Activated CD4-positive, alpha-beta T cell treated with anti-CD3 and anti-CD28 coated beads, Interleukin-2, amount 50 U/mL, for 4 hours (primary cell): ENCODE measurements around the gene KANK2.

Experiments used
- DNase-seq, 2 experiments: peaks; one replicate each; pipeline ENCODE4 v3.0.0-alpha.2; 2020

The KANK2 gene

GRCh38 chr19:11225172-11225571 is 27.8 kb upstream of the KANK2 start:
- DNase-seq = no peak

GRCh38 chr19:11224429-11224828 is 27.1 kb upstream of the KANK2 start:
- DNase-seq = no peak

GRCh38 chr19:11223200-11223599 is 25.9 kb upstream of the KANK2 start:
- no peak for DNase-seq

DNA sequence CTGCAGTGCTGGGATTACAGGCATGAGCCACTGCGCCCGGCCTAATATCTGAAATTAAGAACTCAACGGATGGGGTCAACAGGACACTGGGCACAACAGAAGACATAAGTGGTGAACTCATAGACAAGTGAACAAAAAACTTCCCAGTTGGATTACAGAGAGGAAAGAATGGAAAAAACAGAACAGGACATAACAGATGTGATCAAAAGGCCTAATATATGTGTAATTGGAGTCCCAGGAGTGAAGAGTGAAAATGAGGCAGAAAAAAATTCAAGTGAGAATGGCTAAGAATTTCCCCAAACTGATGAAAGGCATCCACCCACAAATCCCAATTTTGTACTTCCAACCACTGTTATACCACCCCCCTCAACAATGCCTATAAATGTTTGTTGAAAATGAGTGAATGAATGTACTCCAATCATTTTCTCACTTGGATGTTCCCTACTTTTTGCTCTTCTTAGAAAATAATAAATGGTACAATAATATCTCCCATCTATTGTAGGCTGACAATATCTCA is 23.8 kb upstream of the KANK2 start:
- DNase-seq = no peak

GRCh38 chr19:11214387-11214786 is 17.0 kb upstream of the KANK2 start:
- no peak for DNase-seq

DNA sequence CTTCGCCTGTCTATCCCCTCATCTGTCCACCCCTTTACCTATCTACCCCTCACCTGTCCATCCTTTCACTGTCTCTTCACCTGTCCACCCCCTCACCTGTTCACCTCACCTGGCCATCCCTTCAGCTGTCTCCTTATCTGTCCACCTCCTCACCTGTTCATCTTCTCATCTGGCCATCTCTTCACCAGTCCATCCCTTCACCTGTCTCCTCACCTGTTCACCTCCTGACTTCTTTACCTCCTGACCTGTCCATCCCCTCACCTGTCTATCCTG is 13.2 kb upstream of the KANK2 start:
- DNase-seq = no peak

DNA sequence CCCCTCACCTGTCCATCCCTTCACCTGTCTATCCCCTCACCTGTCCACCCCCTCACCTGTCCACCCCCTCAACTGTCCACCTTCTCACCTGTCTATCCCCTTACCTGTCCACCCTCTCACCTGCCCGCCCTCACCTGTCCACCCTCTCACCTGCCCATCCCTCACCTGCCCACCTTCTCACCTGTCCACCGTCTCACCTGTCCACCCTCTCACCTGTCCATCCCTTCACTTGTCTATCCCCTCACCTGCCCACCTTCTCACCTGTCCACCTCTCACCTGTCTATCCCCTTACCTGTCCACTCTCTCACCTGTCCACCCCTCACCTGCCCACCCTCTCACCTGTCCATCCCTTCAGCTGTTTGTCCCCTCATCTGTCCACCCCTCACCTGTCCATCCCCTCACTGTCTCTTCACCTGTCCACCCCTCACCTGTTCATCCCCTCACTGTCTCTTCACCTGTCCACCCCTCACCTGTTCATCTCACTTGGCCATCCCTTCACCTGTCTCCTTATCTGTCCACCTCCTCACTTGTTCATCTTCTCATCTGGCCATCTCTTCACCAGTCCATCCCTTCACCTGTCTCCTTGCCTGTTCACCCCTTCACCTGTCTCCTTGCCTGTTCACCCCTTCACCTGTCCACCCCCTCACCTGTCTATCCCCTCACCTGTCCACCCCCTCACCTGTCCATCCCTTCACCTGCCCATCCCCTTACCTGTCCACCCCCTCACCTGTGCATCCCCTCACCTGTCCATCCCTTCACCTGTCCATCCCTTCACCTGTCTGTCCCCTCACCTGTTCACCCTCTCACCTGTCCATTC is 12.7 kb upstream of the KANK2 start:
- no peak for DNase-seq

GRCh38 chr19:11208561-11209471 is 11.5 kb upstream of the KANK2 start:
- DNase-seq = no peak

DNA sequence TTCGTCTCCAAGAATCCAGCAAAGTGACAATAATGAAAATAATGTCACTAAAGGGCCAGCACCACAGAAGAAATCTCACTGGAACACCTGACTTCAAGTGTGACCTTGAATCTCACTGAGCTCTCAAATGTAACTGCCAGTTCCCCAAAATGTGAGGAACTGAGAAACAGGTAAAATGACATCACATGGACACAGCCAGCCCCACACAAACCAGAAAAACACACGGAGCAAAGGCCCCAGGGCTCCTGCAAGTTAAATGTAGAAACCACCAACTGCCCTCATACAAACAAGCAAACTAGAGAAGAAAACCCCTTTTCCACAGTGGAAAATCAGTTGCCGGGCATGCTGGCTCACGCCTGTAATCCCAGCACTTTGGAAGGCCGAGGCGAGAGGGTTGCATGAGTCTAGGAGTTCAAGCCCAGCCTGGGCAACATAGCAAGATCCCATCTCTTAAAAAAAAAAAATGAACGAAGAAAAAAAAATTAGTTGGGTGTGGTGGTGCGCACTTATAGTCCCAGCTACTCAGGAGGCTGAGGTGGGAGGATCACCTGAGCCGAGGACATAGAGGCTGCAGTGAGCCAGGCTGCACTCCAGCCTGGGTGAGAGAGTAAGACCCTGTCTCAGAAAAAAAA is 8.7 kb upstream of the KANK2 start:
- DNase-seq = no peak

GRCh38 chr19:11204943-11205349 is 7.6 kb upstream of the KANK2 start:
- no peak for DNase-seq

DNA sequence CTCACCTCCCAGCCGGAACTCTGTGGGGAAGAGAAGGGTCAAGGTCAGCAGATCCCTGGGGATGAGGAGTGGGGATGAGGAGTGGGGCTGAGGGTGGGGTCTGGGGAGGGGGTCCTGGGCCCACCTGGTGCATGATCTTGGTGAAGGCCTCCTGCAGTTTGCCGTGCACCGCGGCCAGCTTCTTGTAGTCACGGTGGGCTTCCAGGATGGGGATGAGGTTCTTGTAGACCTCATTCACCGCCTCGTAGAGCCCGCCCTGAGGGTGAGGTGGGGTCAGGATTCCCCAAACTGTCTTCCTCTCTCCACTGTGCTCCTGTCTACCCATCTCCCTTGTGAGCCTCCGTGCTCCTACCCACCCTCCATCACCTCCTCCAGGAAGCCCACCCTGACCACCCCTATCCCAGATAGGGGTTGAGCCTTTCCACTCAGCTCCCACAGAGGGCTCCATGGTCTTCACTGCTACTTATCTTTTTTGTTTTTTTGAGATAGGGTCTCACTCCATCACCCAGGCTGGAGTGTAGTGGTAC is 6.8 kb upstream of the KANK2 start:
- no peak for DNase-seq

DNA sequence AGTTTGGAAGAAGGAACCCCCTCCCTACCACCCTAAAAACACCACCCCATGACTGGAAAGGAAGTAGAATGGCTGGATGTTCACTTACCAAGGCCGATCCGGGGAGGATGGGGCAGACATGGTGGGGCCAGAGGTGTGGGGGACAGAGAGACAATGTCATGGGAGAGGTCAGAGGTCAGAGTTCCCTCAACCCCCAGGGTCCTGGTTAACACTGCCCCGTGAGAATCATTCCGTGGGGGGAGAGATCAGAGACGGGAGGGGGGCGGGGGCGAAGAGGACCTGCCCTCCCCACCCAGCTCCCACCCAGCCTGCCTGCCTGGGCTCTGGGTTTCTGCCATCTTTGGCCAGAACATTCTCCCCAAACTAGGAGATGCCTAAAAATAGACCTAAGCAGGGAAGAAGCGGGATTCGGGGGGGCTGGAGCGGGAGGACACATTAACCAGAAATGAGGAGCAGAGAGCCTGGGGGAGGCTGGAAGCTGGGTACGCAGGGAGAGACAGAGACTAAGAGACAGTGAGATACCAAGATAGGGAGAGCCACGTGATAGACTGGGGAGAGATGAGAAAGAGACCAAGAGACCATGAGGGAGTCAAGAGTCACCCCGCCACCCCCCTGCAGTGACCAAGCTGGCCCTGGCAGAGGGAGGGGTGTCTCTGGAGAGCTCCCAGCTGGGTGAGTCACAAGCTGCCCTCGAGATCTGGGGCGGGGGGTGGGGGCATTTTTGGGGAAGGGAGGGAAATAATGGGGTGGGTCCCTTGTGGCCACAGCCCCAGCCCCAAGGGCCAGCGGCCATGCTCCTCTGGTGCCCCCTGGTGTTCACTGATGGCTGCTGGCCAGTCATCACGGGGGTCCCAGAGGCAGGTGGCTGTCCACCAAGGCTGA is 6.1 kb upstream of the KANK2 start:
- peak; percentile 20 to 26 for DNase-seq

DNA sequence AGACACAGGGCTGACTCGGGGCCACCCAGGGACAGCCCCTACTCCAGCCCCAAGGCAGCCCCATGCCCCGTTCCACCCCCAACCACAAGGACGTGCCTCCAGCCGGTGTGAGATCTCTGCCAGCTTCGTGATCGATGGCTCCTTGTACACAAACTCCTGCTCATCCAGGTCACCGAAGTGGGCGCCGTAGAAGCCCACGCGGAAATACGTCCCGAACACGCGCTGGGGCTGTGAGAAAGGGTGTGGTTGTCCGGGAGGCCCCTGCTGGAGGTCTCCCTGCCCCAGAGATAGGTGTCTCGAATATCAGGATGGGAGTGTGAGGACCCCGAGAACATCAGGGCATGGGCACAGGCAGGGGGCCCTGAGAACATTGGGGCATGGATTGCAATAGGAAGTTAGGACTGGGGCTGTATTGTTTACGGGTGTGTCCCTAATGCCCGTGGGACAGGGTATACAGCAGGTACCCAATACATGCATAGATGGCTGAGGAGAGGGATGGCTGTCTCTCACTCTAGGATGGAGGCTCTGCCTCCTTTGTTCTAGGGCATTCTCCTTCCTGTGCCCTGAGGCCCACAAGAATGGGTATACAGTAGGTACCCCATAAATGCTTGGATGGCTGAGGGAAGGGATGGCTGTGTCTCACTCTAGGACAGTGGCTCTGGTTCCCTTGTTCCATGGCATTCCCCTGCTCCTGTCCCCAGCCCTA is 5.3 kb upstream of the KANK2 start:
- DNase-seq = no peak

- no peak for DNase-seq
These were observed 4.4 kb upstream of the KANK2 start for GRCh38 chr19:11201791-11202190.

GRCh38 chr19:11200931-11201330 is 3.6 kb upstream of the KANK2 start:
- DNase-seq = no peak

- no peak for DNase-seq
These were observed 2.8 kb upstream of the KANK2 start for GRCh38 chr19:11200015-11200574.

DNA sequence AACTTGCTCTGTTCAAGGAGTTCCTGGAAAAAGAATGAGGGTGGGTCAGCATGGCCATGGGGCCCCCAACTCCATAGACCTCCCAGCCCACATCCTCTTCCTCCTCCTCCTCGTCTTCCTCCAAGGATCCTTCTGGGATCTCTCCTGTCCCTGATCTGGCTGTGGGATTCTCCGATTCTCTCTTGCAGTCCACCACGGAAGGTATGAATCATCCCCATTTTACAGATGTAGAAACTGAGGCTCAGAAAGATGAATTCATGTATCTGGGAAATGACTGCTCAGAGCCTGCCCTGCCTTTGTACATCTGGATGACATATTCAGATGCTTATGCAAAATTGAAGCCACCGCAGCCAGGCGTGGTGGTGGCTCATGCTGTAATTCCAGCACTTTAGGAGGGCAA is 2.2 kb upstream of the KANK2 start:
- DNase-seq = no peak

DNA sequence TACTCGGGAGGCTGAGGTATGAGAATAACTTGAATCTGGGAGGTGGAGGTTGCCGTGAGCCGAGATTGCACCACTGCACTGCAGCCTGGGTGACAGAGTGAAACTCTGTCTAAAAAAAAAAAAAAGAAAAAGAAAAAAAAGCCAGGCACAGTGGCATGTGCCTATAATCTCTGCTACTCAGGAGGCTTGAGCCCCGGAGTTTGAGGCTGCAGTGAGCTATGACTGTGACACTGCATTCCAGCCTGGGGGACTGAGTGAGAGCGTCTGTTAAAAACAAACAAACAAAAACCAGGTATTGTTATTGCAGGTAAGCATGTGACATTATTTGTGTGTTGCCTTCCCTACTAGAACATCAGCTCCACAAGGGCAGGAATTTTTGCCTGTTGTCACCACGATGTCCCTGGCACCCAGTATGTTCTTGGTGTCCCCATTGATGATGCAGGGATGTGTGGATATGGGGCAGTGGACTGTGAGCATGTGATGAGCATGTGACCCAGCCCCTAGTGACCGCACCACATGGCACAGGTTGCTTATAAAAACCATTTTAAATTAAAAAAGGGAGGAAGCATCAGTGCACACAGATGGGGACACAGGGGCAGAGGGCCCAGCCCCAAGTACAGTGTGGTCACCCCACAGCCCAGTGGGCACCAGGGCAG is 1.6 kb upstream of the KANK2 start:
- no peak for DNase-seq

DNA sequence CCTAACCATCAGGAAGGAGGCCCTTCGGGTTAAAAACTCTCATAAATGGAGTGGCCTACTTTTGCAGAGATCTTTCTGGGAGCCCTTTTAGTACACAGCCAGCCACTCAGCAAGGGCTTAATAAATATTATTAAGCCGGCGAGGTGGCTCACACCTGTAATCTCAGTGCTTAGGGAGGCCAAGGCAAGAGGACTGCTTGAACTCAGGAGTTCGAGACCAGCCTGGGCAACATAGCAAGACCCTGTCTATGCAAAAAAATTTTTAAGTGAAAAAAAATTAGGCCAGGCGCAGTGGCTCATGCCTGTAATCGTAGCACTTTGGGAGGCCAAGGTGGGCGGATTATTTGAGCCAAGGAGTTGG is 810 bp upstream of the KANK2 start:
- no peak for DNase-seq

DNA sequence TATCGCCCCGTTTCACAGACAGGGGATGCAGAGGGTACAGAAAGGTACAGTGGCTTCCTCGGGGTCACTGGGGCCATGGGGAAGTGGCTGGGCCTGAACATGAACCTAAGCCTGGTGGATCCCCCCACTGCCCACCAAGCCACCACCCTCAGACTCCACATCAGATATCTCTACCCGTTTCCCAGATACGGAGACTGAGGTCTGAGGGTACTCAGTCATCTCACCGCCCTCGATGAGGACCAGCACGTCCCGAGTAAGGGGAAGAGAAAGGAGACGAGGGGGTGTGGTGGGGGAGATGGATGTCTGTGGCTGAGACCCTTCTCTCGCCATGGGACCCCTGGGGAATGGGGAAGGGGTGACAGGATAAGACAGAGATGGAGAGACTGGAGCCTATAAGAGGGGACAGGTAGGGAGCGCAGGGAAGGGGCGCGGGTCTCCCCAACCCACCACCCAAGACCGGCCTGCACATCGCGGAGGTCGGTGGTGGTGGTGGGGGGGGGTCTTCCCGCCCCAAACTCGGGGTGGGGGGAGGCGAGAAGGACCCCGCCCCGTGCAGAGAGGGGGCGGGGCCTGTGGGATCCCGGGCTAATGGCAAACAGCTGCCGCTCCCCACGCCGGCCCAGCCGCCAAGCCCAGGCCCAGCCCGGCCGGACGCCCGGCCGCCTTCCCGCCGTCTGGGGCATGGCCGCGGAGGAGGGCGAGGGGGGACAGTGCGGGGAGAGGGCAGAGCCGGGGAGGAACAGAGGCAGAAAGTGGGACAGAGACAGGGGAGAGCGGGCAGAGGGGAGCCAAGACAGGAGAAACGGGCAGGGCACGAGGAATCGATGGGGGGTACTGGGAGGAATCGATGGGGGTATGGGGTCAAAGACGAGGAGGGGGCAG is 698 bp downstream of the KANK2 start:
- DNase-seq = no peak
